GM19238 (cell line): ENCODE data around the gene OMD.
"Not testable (repeated sequence)": the region's sequence is repeated elsewhere in the genome, so short reads cannot be mapped to it uniquely, and the experiment has no call there.

Experiments
- DNase-seq: peaks from one replicate; pipeline ENCODE4 v3.0.0; 2011; ENCODE audit warnings: low spot score; ENCODE audit not compliant: insufficient read length

OMD gene

GRCh38 chr9:92411157-92411556 is 13.1 kb downstream of the OMD start:
- DNase-seq = not testable (repeated sequence)

GRCh38 chr9:92408747-92409478 is 15.4 kb downstream of the OMD start:
- no peak for DNase-seq

GRCh38 chr9:92407818-92408217 is 16.5 kb downstream of the OMD start:
- DNase-seq = no peak

- DNase-seq = no peak
Measured at GRCh38 chr9:92406477-92406876, 17.8 kb downstream of the OMD start.

- no peak for DNase-seq
Measured at GRCh38 chr9:92405818-92406217, 18.5 kb downstream of the OMD start.

- DNase-seq = no peak
Measured at GRCh38 chr9:92404042-92404836, 20.0 kb downstream of the OMD start, which contains the start of gene OGN. Gene OGN, minus strand, starts transcription at chr9:92404578. Its CDS starts 1,171 bp downstream, at chr9:92403407.

- DNase-seq = no peak
Measured at GRCh38 chr9:92402826-92403745, 21.2 kb downstream of the OMD start.

GRCh38 chr9:92402360-92402759 is 21.9 kb downstream of the OMD start:
- no peak for DNase-seq

GRCh38 chr9:92397853-92398252 is 26.4 kb downstream of the OMD start:
- DNase-seq = no peak

GRCh38 chr9:92395617-92396016 is 28.7 kb downstream of the OMD start:
- DNase-seq = no peak

- no peak for DNase-seq
Measured at GRCh38 chr9:92393686-92394085, 30.6 kb downstream of the OMD start.

- no peak for DNase-seq
Measured at GRCh38 chr9:92392690-92393089, 31.6 kb downstream of the OMD start.

- no peak for DNase-seq
Measured at GRCh38 chr9:92385953-92386352, 38.3 kb downstream of the OMD start.

- DNase-seq = no peak
Measured at GRCh38 chr9:92385477-92385876, 38.8 kb downstream of the OMD start.

- DNase-seq = no peak
Measured at GRCh38 chr9:92385001-92385400, 39.3 kb downstream of the OMD start.

- DNase-seq = no peak
Measured at GRCh38 chr9:92384375-92384774, 39.9 kb downstream of the OMD start.

GRCh38 chr9:92381775-92382174 is 42.5 kb downstream of the OMD start:
- DNase-seq = no peak

- no peak for DNase-seq
Measured at GRCh38 chr9:92380603-92381002, 43.7 kb downstream of the OMD start.

- no peak for DNase-seq
Measured at GRCh38 chr9:92378865-92379560, 45.3 kb downstream of the OMD start.

GRCh38 chr9:92377876-92378275 is 46.4 kb downstream of the OMD start:
- DNase-seq = no peak

GRCh38 chr9:92373167-92373566 is 51.1 kb downstream of the OMD start:
- no peak for DNase-seq
